HG03139 (cell line): Measurements from ENCODE around the gene POU4F2.

ENCODE experiments used
- ATAC-seq: cut with Tn5 transposase; IDR thresholded peaks from one replicate; pipeline ENCODE4 v1.9.1; 2021; ENCODE audit not compliant: unreplicated experiment

Gene POU4F2

GRCh38 chr4:146638786-146639505 lies at the start of gene POU4F2:
Gene POU4F2 (plus strand): TSS chr4:146638893. CDS start chr4:146639141, 248 bp downstream.
- ATAC-seq = no peak

GRCh38 chr4:146590801-146591200 lies 47.9 kb upstream of the POU4F2 start:
- no peak for ATAC-seq

- ATAC-seq = no peak
Measured at GRCh38 chr4:146592019-146592418, 46.7 kb upstream of the POU4F2 start.

GRCh38 chr4:146632770-146633470 lies 5.8 kb upstream of the POU4F2 start:
- ATAC-seq = no peak

DNA sequence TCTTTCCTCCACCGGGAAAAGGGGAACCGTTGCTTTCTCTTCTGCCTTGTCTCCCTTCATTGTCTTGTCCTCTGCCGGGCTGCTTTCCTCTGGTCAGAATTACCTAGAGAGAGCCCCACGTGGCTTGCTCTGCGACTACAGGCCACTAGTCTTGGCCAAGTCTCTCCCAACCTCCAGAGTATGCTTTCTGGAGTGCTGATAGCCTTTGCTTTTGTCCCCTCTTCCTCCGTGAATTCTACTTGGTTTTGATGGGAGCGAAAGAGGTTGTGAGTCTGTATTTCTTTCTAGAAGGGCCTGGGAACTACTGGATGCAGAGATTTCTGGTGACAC lies 5.3 kb upstream of the POU4F2 start:
- ATAC-seq = no peak

- ATAC-seq = no peak
Measured at GRCh38 chr4:146634825-146635224, 3.9 kb upstream of the POU4F2 start.

DNA sequence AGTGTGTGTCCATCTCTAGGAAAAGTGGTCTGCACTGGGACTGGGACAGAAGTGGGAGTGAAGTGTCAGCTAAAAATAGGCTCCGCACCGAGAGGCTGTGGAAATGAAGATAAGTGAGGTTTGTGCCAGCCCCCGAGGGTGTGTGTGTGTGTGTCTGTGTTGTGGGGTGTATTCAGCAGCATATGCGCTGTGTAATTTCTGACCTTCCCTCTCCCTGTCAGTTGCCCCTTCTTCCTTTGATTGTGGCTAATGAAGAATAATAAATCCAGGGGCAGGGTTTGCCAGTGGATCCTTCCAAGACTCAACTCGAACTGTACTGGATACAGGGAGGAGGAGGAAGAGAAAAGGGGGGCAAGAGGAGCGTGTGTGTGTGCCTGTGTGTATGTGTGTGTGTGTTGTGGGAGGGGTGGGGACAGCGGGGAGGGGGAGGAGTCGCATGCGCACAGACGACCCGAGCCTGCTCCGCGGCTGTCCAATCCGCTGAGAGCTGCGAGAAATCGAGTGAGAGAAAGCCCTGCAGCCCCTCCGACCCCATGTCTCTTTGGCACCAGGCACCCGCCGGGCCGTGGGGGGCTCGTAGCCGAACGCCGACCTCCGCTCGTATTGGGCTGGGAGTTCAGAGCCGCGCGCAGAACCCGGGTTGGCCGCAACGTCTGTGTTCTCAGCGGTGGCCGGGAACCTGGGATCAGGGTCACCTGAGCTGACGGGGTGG lies 916 bp upstream of the POU4F2 start:
- no peak for ATAC-seq

DNA sequence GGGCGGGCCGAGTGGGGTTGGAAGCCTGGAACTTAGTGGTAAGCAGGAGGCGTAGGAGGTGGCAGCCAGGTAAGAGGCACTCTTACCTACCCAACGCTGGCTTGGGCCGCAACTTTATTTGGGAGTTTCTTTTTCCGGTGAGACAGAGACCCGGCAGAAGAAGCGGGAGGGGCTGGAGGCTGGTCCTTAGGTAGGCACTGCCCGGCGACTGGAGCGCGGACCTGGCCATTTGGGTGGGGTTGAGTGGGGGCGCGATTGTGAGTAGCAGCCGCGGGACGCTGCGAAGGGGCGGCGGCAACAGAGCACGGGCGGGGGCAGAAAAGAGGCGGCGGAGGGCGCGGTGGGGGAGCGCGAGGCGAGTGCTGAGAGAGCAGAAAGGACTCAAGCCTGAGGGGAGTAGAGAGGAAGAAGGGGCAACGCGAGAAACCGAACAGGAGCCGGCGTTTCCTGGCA lies 334 bp upstream of the POU4F2 start:
- ATAC-seq = no peak

GRCh38 chr4:146639506-146639932 lies 826 bp downstream of the POU4F2 start:
- no peak for ATAC-seq

GRCh38 chr4:146640021-146640464 lies 1.4 kb downstream of the POU4F2 start:
- ATAC-seq = no peak

DNA sequence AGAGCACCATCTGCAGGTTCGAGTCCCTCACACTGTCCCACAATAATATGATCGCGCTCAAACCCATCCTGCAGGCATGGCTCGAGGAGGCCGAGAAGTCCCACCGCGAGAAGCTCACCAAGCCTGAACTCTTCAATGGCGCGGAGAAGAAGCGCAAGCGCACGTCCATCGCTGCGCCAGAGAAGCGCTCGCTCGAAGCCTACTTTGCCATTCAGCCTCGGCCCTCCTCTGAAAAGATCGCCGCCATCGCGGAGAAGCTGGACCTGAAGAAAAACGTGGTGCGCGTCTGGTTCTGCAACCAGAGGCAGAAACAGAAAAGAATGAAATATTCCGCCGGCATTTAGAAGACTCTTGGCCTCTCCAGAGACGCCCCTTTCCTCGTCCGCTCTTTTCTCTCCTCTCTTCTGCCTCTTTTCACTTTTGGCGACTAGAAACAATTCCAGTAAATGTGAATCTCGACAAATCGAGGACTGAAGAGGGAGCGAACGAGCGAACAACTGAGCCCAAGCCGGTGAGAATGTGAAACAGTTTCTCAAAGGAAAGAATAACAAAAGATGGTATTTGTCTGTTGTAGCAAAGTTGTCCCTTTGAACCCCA lies 1.9 kb downstream of the POU4F2 start:
- no peak for ATAC-seq

GRCh38 chr4:146641762-146642161 lies 3.1 kb downstream of the POU4F2 start:
- ATAC-seq = no peak

- ATAC-seq = no peak
Measured at GRCh38 chr4:146643812-146644401, 5.2 kb downstream of the POU4F2 start.

DNA sequence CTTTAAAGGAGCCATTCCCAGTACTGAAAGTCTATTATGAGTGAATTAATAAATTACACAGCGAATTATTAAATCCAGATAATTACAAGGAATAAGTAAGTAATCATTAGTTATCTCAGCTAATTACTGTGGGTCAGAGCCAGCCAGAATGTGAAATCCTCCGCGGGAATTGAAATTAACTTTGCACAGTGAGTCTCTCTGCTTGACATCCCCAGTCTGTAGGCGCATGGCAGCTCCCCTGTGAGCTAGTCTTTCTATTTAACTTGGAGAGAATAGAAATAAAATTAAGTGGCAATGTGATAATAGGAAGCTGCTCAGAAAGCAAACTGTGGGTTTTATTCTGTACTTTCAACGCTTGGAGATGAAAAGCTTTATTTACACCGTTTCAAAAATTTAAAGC lies 7.2 kb downstream of the POU4F2 start:
- ATAC-seq = no peak

DNA sequence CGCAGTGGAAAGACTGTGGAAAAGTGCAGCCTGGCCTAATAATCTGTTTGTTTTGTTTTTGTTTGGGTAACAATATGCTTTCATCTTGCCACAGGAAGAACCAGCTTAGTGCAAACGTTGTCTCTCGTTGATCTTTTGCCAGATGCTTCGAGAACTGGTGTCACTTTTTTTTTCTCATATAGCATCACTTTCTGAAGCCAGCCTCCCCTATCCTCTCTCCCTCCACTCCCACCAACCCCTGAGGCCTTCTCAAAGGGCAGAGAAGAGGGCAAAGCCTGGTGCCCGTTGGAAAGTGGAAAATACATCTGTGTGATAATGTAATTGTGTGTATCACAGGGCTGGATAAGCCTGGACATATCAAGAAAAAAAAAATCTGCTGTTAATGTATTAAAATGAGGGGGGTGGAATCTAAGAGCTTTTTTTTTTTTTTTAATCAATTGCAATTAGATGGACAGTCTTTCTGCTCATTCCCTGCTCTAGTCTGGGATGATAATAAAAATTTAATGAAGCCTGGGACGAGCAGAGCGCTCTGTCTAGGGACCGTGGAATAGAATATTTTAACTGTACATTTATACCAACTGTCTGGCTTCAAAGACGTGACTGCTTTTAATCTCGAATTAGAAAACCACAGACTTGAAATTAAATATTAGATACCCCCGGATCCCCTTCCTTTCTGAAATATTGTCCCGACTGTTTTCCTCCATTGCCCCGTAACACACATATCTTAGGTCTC lies 8.1 kb downstream of the POU4F2 start:
- no peak for ATAC-seq

- no peak for ATAC-seq
Measured at GRCh38 chr4:146647615-146648460, 9.1 kb downstream of the POU4F2 start.

DNA sequence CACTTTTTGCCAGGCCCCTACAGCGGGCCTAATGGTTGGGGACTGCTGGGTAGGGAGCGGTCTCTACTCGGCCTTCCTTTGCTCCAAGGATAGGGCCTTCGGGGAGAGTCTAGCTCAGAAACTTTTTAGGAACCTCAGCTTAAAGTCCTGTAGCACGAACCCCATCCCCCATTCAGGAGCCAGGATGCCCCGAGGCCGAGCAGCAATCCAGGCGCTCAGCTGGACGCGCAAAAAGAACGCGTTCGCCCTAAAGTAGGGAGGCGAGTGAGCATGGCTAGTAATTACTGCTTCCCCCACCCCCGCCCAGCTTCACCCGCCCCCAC lies 9.7 kb downstream of the POU4F2 start:
- no peak for ATAC-seq

- no peak for ATAC-seq
Measured at GRCh38 chr4:146649232-146649631, 10.5 kb downstream of the POU4F2 start.

GRCh38 chr4:146650034-146650433 lies 11.3 kb downstream of the POU4F2 start:
- ATAC-seq = no peak
